Measurements from ENCODE around the gene PPARA. TPM values are rescaled to one million over a fixed set of nuclear protein-coding genes. Genes with fewer than 3 reads are reported as not detected.

PPARA gene
- total and polyA plus RNA-seq, 2 experiments from 2014 or later, result 4.7 to 12.6 TPM

- Mint-ChIP-seq H3K27me3 (ENCODE audit: insufficient read depth, low read depth, poor library complexity) (no peaks in the 10 kb centered on the region), H3K4me3 (no peak overlapping the region), H3K27ac (no peak overlapping the region), H3K36me3 (ENCODE audit: low read depth) (peaks cover 51% of the 10 kb centered on the region), H3K9me3 (peaks cover 61% of the 10 kb centered on the region), H3K4me1 (no peaks in the 10 kb centered on the region)
- Histone ChIP-seq H3K4me3 (no peak overlapping the region), H3K27me3 (ENCODE audit: insufficient read depth) (no peaks in the 10 kb centered on the region), H3K4me2 (no peak overlapping the region), H3F3A (replicated peaks; ENCODE audit: low read depth) (no peaks in the 10 kb centered on the region), H2AFZ (no peak overlapping the region), H3K27ac (ENCODE audit: low read depth) (no peak overlapping the region), H3K4me1 (ENCODE audit: insufficient read depth) (no peaks in the 10 kb centered on the region), H3K9me2 (ENCODE audit: insufficient read depth) (no peaks in the 10 kb centered on the region), H3K79me2 (replicated peaks; ENCODE audit: insufficient read depth) (no peaks in the 10 kb centered on the region), H3K36me3 (ENCODE audit: insufficient read depth) (0 out of 2 replicates have a peak, but pooled peaks cover 3% of the 10 kb centered on the region), H4K20me1 (replicated peaks; ENCODE audit: insufficient read depth) (no peaks in the 10 kb centered on the region)
- DNase-seq (ENCODE audit: low spot score), result peak; percentile 29
- ATAC-seq, result no peak
- TF ChIP-seq EZH2 (IDR thresholded peaks at IDR 0.05; ENCODE audit: low read depth, unreplicated experiment), result no peak
- TF ChIP-seq, protein P1, sequence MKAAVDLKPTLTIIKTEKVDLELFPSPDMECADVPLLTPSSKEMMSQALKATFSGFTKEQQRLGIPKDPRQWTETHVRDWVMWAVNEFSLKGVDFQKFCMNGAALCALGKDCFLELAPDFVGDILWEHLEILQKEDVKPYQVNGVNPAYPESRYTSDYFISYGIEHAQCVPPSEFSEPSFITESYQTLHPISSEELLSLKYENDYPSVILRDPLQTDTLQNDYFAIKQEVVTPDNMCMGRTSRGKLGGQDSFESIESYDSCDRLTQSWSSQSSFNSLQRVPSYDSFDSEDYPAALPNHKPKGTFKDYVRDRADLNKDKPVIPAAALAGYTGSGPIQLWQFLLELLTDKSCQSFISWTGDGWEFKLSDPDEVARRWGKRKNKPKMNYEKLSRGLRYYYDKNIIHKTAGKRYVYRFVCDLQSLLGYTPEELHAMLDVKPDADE (IDR thresholded peaks at IDR 0.05), result no peak
- TF ChIP-seq EZH2phosphoT487 (IDR thresholded peaks at IDR 0.05; ENCODE audit: unreplicated experiment), result no peak
- TF ChIP-seq CTCF (conservative IDR thresholded peaks at IDR 0.05; ENCODE audit: low read depth in 2 of 2), result no peak
- TF ChIP-seq ZNF114 (CRISPR knock-in tag; IDR thresholded peaks at IDR 0.05), result no peak
- no peak for TF ChIP-seq JUNB (IDR thresholded peaks at IDR 0.05; ENCODE audit: unreplicated experiment)
- TF ChIP-seq NANOG (IDR thresholded peaks at IDR 0.05; ENCODE audit: borderline replicate concordance), result no peak
- TF ChIP-seq STAT1 (IDR thresholded peaks at IDR 0.05; ENCODE audit: unreplicated experiment), result no peak
- TF ChIP-seq ZNF462 (CRISPR knock-in tag; IDR thresholded peaks at IDR 0.05), result no peak
- TF ChIP-seq POLR2AphosphoS5 (IDR thresholded peaks at IDR 0.05; ENCODE audit: low read depth), result no peak
- TF ChIP-seq, protein P2, sequence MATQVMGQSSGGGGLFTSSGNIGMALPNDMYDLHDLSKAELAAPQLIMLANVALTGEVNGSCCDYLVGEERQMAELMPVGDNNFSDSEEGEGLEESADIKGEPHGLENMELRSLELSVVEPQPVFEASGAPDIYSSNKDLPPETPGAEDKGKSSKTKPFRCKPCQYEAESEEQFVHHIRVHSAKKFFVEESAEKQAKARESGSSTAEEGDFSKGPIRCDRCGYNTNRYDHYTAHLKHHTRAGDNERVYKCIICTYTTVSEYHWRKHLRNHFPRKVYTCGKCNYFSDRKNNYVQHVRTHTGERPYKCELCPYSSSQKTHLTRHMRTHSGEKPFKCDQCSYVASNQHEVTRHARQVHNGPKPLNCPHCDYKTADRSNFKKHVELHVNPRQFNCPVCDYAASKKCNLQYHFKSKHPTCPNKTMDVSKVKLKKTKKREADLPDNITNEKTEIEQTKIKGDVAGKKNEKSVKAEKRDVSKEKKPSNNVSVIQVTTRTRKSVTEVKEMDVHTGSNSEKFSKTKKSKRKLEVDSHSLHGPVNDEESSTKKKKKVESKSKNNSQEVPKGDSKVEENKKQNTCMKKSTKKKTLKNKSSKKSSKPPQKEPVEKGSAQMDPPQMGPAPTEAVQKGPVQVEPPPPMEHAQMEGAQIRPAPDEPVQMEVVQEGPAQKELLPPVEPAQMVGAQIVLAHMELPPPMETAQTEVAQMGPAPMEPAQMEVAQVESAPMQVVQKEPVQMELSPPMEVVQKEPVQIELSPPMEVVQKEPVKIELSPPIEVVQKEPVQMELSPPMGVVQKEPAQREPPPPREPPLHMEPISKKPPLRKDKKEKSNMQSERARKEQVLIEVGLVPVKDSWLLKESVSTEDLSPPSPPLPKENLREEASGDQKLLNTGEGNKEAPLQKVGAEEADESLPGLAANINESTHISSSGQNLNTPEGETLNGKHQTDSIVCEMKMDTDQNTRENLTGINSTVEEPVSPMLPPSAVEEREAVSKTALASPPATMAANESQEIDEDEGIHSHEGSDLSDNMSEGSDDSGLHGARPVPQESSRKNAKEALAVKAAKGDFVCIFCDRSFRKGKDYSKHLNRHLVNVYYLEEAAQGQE (IDR thresholded peaks at IDR 0.05; ENCODE audit: unreplicated experiment), result no peak
- no peak for TF ChIP-seq ZNF331 (CRISPR knock-in tag; IDR thresholded peaks at IDR 0.05; ENCODE audit: low read depth)
- TF ChIP-seq CREB1 (CRISPR knock-in tag; IDR thresholded peaks at IDR 0.05; ENCODE audit: low read depth), result no peak
Measured at GRCh38 chr22:46180370-46181137, 30.2 kb downstream of the PPARA start.

All from GM23338 (cell line).